KOPT-K1 (cell line): ENCODE data around the gene TMOD2.

Experiments
- H3K27ac ChIP-seq: fragments of 200-600 bp; sonication (generic); 2 replicates; pipeline ENCODE4 v1.5.1; 2016; ENCODE audit warnings: antibody characterized with exemption, mild to moderate bottlenecking, low read depth, low read length; ENCODE audit not compliant: poor library complexity, severe bottlenecking
- H3K36me3 ChIP-seq: fragments of 200-600 bp; sonication (generic); 2 replicates; pipeline ENCODE4 v1.5.1; 2017; ENCODE audit warnings: antibody characterized with exemption, mild to moderate bottlenecking, low read length, moderate library complexity; ENCODE audit not compliant: insufficient read depth
- H3K9me3 ChIP-seq: fragments of 200-600 bp; sonication (generic); 2 replicates; pipeline ENCODE4 v1.5.1; 2017; ENCODE audit warnings: antibody characterized with exemption, low read length, mild to moderate bottlenecking; ENCODE audit not compliant: insufficient read depth, poor library complexity, severe bottlenecking

The TMOD2 gene

DNA sequence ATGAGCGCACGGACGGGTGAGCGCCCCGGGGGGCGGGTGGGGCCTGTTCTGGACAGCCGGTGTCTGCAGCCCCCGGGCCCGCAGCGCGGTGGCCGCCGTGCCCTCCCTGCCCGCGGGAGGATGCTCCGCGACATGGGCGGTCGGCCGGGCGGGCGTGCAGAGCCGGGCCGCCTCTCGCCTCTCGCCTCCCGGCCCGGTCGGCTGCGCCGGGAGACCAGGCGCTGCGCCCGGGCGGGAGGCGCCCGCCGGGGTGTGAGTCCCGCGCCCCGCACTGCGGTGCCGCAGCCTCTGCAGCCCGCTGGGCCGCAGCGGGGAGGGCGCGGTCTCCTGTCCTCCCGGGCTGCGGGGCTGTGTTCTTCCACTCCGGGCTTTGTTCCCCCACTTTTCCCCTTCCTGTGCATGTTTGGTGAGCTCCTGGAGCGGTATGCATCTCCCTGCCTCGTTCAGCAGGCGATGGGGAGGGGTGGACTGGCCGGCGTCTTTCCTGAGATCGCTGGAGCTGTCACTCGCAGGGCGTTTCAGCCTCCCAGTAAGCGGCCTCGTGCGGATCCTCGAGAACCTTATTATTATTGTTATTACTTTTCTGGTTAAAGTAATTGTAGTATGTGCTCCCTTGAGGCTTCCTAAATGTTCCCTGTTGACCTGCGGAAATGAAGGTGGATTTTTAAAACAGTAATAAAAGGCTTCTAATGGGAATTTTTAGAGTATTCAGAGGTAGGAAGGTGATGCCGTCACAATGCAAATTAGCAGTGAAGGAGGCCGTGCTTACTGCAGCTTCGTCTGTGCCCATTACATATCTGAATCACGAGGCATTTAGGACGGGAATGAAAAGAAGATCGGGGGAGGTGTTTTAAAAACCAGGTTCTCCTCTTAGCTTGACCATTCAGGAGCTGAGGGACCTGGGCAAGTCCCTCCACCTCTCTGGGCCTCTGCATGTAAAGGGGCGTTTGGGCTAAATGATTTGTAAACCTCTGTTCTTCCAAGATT lies 593 bp downstream of the TMOD2 start:
- Histone ChIP-seq H3K36me3 (no peaks in the 10 kb centered on the region), H3K27ac (peak overlapping the region; percentile 37), H3K9me3 (no peaks in the 10 kb centered on the region)

DNA sequence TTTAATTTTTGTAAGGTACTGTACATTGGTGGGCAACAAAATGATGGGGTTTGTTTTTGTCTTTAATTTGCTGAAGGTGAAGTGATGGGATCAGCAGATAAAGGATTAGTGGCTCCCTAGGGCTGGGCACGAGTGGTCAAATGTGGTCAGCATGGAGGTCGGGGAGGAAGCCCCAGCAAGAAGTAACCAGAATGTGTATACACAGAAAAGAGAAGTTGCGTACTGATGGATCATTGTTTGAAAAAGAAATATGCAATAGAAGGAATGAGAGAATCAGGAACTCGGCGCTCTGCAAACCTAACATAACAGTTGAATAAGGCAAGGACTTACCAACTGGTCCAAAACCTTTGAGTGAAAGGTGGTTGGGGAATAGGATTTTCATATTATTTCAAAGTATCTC lies 1.5 kb downstream of the TMOD2 start:
- no peak overlapping the region for H3K27ac ChIP-seq
- no peaks in the 10 kb centered on the region for H3K9me3 ChIP-seq

DNA sequence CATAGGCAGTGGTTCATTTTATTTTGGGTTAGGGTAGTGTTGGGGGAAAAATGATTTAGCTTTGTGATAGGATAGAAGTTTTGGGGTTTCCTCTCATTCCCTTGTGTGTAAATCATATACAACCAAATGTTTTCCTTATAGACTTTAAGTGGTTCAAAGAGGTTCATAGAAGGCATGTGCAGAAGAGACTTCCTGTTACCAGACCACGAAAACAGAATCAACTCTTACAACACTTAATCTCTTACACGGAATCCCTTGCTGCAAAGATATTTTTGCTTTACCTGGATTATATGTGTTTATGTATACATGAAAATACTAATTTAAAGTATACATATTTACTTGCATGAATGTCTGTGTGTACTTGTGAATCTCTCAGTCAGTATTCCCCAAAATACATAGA lies 2.9 kb downstream of the TMOD2 start:
- H3K9me3 ChIP-seq: no peaks in the 10 kb centered on the region
- H3K36me3 ChIP-seq: no peaks in the 10 kb centered on the region
- no peak overlapping the region for H3K27ac ChIP-seq

More for the DNA sequence above, 1.5 kb downstream of the TMOD2 start:
- no peaks in the 10 kb centered on the region for H3K36me3 ChIP-seq

DNA sequence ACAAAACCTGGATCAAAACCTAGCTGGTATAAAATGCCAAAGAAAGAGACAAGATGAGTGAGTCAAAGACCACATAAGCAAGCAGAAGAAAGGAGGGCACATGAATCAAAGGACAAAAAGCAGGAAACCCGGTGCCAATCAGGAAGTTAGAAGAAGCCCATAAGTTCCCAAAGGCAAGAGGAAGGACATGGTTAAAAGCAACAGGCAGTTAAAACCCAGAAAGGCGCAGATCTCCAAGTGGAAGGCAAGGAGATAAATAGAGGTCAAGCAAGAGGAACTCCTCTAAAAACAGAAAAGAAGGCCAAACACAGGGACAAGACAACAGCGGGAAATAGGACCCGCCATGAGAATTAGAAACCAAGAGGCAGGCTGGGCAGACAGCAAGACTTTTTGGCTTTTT lies 4.4 kb downstream of the TMOD2 start:
- Histone ChIP-seq H3K36me3 (no peaks in the 10 kb centered on the region), H3K27ac (no peak overlapping the region), H3K9me3 (no peaks in the 10 kb centered on the region)

DNA sequence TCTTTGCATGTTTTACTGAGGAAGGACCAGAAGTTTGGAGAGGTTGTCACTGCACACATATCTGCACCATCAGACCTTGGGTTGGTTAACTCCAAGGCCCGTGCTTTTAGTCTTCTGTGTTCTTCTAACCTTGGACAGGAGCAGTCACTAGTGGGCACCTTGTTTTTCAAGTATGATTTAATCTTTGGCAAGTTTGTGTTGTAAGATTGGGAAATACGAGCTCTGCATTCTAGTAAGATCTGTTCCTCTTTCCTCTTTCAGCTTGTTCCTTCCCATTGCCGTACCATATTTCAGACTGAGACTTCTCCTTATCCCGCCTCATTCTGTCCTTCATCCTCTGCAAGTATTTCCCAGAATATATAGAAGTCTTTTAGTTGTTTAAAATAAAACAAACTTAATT lies 5.1 kb downstream of the TMOD2 start:
- no peaks in the 10 kb centered on the region for H3K9me3 ChIP-seq
- no peaks in the 10 kb centered on the region for H3K36me3 ChIP-seq
- H3K27ac ChIP-seq: no peak overlapping the region

DNA sequence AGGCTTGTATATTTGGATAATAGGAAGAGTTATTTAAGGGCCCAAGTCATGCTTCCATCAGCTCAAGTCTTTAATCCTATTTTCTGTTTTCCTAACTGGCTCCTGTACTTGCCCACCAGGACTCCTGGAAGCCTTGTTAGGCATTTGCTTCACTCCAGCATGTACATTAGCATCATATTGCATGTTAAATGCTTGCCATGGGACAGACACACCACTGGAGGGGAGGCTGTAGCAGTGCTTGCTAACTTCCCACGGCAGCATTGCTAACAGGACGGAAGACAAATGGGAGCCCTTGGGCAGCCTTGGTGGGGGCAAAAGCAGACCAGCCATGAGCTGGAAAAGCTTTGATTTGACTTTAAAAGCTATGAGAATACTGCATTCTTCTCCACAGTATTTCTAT lies 6.1 kb downstream of the TMOD2 start:
- H3K36me3 ChIP-seq: no peaks in the 10 kb centered on the region
- no peaks in the 10 kb centered on the region for H3K9me3 ChIP-seq
- H3K27ac ChIP-seq: no peak overlapping the region

DNA sequence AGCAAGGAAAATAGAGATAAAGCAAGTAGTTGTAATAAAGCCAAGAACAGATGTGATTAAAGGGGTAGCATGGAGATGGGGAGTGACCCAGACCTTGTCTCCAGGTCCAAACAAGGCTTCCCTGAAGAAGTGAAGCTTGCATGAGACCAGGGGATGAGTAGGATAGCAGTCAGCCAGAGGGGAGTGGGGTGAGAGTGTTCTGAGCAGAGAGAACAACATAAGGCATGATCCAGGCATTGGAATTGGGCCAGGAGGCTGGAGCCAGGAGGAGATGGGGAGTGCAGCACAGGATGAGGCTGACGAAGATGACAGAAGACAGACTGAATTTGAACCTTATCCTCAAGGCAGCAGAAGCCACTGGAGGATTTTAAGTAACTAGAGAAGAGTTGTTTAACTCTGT lies 7.2 kb downstream of the TMOD2 start:
- Histone ChIP-seq H3K27ac (no peak overlapping the region), H3K9me3 (no peaks in the 10 kb centered on the region), H3K36me3 (no peaks in the 10 kb centered on the region)

DNA sequence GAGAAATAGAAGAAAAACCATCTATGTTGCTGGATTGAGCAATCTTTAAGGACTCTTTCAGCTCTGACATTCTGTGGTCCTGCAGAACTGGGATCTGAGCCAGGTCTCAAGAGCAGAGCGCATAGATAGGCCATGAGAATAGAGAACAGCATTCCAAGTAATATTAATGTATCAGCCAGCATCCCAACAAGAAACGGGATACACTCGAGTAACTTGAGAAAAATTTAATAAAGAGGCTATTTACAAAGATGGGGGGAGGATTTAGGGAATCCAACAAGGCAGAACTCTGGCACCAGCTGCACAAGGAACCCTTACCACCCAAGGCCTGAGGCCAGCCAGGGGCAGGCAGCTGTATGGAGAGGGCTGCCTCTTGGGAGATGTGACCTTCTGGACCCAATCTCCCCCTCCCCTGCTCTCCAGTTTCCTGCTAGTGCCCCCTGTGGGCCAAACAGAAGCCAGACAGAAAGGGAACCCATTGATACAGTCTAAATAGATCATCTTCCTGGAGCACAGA lies 8.2 kb downstream of the TMOD2 start:
- Histone ChIP-seq H3K36me3 (no peaks in the 10 kb centered on the region), H3K9me3 (no peaks in the 10 kb centered on the region), H3K27ac (no peak overlapping the region)

DNA sequence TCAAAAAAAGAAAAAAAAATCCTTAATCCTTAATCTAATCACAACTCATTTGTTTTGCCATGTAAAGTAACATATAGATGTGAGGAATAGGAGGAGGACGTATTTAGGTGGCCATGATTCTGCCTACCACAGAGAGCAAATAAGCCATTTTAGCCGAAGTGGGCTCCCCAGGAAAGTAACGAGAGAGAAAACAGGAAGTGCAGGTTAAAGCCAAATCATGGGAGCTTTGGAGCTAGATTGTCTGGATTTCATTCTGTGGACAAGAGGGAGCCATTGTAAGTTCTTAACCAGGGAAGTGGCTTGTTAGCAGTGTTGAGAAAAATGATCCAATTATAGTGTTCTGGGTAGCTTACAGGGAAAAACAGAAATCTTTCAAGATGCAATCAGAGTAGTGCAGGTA lies 9.4 kb downstream of the TMOD2 start:
- no peaks in the 10 kb centered on the region for H3K36me3 ChIP-seq
- no peaks in the 10 kb centered on the region for H3K9me3 ChIP-seq
- no peak overlapping the region for H3K27ac ChIP-seq

DNA sequence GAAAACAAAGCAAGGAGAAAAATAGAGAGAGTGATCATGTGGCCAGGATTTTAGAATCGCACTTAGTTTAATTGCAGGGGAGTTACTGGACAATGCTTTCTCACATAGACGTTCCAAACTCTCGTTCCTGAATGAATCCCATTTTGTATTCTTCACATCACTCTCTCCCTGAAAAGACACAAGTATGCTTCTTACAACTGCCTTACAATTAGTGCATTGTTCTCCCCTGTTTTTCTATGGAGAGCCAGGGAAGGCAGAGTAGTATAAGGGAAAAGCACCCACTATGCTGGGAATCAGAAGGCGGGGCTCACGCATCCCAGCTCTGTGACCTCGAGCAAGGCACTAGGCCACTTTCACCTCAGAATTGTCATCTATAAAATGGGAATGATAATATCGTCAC lies 14.4 kb downstream of the TMOD2 start:
- Histone ChIP-seq H3K36me3 (peaks cover 9% of the 10 kb centered on the region; the same call in 1 of the 2 replicates), H3K27ac (no peak overlapping the region), H3K9me3 (no peaks in the 10 kb centered on the region)

DNA sequence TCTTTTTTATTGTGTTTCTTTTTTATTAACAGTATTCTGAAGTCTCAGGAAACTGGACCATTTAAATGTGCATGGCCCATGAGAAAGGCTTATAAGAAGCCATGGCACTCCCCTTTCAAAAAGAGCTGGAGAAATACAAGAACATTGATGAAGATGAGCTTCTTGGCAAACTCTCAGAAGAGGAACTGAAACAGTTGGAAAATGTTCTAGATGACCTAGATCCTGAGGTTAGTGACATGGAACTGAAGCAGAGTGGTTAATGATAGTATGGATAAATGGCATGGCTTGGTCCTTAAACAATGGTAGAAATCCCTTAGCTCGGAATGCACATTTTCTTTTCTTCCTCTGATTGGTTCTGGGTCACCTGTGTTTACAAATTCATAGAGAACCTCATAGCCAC lies 14.9 kb downstream of the TMOD2 start:
- Histone ChIP-seq H3K9me3 (no peaks in the 10 kb centered on the region), H3K27ac (no peak overlapping the region)

DNA sequence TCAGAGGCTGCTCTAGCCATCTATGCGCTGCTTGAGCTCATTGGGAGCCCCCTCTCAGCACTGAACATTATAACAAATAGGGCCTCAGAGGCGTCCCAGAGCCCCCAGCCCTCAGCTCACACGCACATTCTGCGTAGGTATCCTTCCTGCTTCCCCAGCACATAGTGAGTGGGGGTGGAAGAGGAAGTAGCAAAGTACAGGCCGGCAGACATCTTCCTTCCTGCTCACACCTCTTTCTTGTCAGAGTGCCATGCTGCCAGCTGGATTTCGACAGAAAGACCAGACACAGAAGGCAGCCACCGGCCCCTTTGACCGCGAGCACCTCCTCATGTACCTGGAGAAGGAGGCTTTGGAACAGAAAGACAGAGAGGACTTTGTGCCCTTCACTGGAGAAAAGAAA lies 16.6 kb downstream of the TMOD2 start:
- Histone ChIP-seq H3K36me3 (peaks cover 9% of the 10 kb centered on the region; the same call in 1 of the 2 replicates), H3K27ac (peak overlapping the region; percentile 14), H3K9me3 (no peaks in the 10 kb centered on the region)

More for the DNA sequence above, 14.9 kb downstream of the TMOD2 start:
- peaks cover 9% of the 10 kb centered on the region; the same call in 1 of the 2 replicates for H3K36me3 ChIP-seq

DNA sequence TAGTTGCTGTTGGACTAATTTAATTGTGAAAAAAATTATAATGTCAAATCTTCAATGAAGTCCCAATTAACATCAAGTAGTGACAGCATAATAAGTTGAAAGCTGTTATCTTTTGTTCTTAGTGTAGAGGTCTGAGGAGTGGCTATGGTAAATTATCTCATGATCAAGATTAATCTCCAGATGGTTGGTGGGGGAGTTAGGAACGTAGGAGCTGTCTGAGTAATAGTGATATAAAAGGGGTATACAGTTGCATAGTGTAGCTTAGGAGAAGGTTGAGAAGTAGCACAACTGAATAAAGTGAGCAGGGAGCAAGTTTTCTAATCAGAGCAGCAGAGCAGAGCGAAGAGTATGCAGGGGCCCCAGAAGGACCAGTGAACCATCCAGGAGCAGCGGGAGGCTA lies 19.5 kb downstream of the TMOD2 start:
- Histone ChIP-seq H3K27ac (no peak overlapping the region), H3K36me3 (peaks cover 18% of the 10 kb centered on the region; the same call in 1 of the 2 replicates), H3K9me3 (no peaks in the 10 kb centered on the region)

DNA sequence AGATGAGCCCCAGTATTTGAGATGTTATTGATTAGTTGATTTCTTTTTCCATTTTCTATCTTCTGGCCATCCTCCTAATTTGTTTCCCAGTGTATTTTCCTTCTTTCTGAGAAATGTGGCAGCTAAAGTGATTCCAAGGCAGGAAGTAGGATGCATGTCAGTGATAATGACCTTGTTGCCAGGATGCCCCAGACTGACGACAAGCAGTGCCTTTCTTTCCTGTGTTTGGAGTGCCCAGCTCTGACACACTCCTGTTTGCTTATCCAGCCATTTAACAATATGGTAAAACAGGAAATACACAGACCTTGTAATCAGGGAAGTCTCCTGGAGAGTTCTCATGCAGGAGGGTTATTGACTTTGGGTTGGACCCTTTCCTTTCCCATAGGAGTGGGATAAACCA lies 20.4 kb downstream of the TMOD2 start:
- Histone ChIP-seq H3K27ac (no peak overlapping the region), H3K9me3 (no peaks in the 10 kb centered on the region), H3K36me3 (peaks cover 18% of the 10 kb centered on the region; the same call in 1 of the 2 replicates)

DNA sequence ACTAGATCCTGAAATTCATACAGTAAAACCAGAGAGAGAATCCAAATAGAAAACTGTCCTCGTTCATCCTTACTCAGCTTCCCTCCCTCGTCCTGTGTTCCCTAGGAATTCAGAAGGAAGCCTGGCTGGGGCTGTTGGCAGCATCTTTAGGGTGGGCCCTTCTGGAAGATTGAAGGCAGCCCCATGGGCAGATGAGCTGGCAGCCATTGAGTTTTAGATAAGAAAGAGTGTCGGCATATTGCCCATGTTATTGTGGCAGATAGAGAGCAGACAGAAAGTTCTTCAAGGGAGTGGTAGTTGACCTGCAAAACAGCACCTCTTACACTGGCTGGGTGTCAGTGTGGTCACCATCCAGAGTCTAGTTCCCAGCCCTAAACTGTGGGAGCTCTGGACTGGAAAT lies 23.5 kb downstream of the TMOD2 start:
- Histone ChIP-seq H3K27ac (no peak overlapping the region), H3K36me3 (peaks cover 9% of the 10 kb centered on the region; the same call in 1 of the 2 replicates), H3K9me3 (no peaks in the 10 kb centered on the region)
